ENCODE data around the gene PRKAG2.

Gene PRKAG2

GRCh38 chr7:151858456-151858855, 18.5 kb downstream of the PRKAG2 start:
- no peak overlapping the region for H3K18ac ChIP-seq (ENCODE audit: low read length)
- H3K4me3 ChIP-seq (ENCODE audit: low read length in 2 of 2) = no peak overlapping the region
- H2BK5ac ChIP-seq (ENCODE audit: low read length) = no peak overlapping the region
- H4K91ac ChIP-seq (ENCODE audit: low read depth, low read length, poor library complexity) = no peak overlapping the region
- no peaks in the 10 kb centered on the region for H3K36me3 ChIP-seq (replicated peaks in 1 of 2; ENCODE audit: control insufficient read depth in 2 of 2, insufficient read depth in 2 of 2, low read length in 2 of 2)
- no peak overlapping the region for H2BK120ac ChIP-seq (ENCODE audit: low read depth, low read length)
- no peak overlapping the region for H3K14ac ChIP-seq (ENCODE audit: low read length)
- no CpG with 5 or more reads among the region's 5 CpGs for WGBS, 2 donors (ENCODE audit: extremely low coverage in 2 of 2, insufficient read length in 2 of 2, insufficient replicate concordance in 1 of 2)
- no peak overlapping the region for H3K23ac ChIP-seq (ENCODE audit: low read depth, low read length, poor library complexity)
- H3K27ac ChIP-seq (replicated peaks; ENCODE audit: low read length) = no peak overlapping the region
- H3K79me1 ChIP-seq (ENCODE audit: low read depth, low read length) = no peaks in the 10 kb centered on the region
- H2BK15ac ChIP-seq (ENCODE audit: low read length) = no peak overlapping the region
- no peak overlapping the region for H2BK12ac ChIP-seq (ENCODE audit: low read length)
- no peak overlapping the region for H3K4me2 ChIP-seq (ENCODE audit: insufficient read depth, low read length, poor library complexity, severe bottlenecking)
- H3K9me3 ChIP-seq (replicated peaks in 1 of 2; ENCODE audit: control insufficient read depth in 2 of 2, insufficient read depth in 1 of 2, low read depth in 1 of 2, low read length in 2 of 2) = no peaks in the 10 kb centered on the region
- H2AK5ac ChIP-seq (ENCODE audit: low read depth, low read length) = no peak overlapping the region
- H3K9ac ChIP-seq (ENCODE audit: low read depth, low read length, poor library complexity) = no peak overlapping the region
- H3K27me3 ChIP-seq (ENCODE audit: control insufficient read depth in 3 of 3, insufficient read depth in 3 of 3, low read depth in 1 of 3, low read length in 3 of 3) = peaks cover 0 to 41% (median 0%) of the 10 kb centered on the region in 3 experiments
- no peak overlapping the region for H3K4ac ChIP-seq (ENCODE audit: low read length)
- no peak for DNase-seq (ENCODE audit: low spot score)
- H4K8ac ChIP-seq (ENCODE audit: low read depth, low read length) = no peak overlapping the region
- no peak overlapping the region for H2AFZ ChIP-seq (ENCODE audit: low read length)
- peaks cover 2 to 5% of the 10 kb centered on the region in 2 donors for H3K4me1 ChIP-seq (ENCODE audit: control insufficient read depth in 2 of 2, insufficient read depth in 1 of 2, low read depth in 1 of 2, low read length in 2 of 2)

DNA sequence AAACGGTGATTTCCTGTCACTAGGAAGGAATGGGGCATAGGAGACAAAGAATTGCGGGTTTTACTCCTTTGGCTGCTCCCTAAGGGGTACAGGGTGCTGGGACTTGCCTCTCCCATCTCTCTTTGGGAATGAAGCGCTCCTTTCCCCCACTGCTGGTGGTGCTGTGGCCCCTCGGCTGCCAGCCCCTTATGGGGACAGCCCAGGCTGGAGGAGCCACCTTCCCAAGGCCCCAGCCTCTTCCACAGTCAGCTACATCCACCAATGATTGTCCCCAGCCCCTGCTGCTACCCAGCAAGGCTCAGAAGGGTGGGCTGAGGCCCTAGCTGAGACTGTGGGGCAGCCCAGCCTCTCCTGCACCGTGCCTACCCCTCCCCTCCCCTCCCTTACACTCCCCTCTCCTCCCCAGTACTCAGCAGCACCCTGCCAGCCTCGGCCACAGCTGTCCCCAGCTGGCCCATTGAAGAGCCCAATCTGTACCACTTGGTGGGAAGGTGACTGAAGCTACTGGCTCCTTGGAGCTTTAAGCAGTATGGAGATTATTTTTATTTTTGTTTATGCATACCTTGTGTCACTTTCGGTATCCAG, 19.0 kb downstream of the PRKAG2 start:
- Histone ChIP-seq H2BK5ac (ENCODE audit: low read length) (no peak overlapping the region), H3K27ac (replicated peaks; ENCODE audit: low read length) (no peak overlapping the region), H2BK12ac (ENCODE audit: low read length) (no peak overlapping the region), H2AK5ac (ENCODE audit: low read depth, low read length) (no peak overlapping the region), H3K9me3 (replicated peaks in 1 of 2; ENCODE audit: control insufficient read depth in 2 of 2, insufficient read depth in 1 of 2, low read depth in 1 of 2, low read length in 2 of 2) (no peaks in the 10 kb centered on the region), H3K79me1 (ENCODE audit: low read depth, low read length) (no peaks in the 10 kb centered on the region), H3K18ac (ENCODE audit: low read length) (no peak overlapping the region), H4K91ac (ENCODE audit: low read depth, low read length, poor library complexity) (no peak overlapping the region), H3K4ac (ENCODE audit: low read length) (no peak overlapping the region), H2BK120ac (ENCODE audit: low read depth, low read length) (no peak overlapping the region), H4K8ac (ENCODE audit: low read depth, low read length) (no peak overlapping the region), H3K9ac (ENCODE audit: low read depth, low read length, poor library complexity) (no peak overlapping the region), H3K36me3 (replicated peaks in 1 of 2; ENCODE audit: control insufficient read depth in 2 of 2, insufficient read depth in 2 of 2, low read length in 2 of 2) (no peaks in the 10 kb centered on the region), H3K27me3 (ENCODE audit: control insufficient read depth in 3 of 3, insufficient read depth in 3 of 3, low read depth in 1 of 3, low read length in 3 of 3) (peaks cover 0 to 41% (median 0%) of the 10 kb centered on the region in 3 experiments), H3K23ac (ENCODE audit: low read depth, low read length, poor library complexity) (no peak overlapping the region), H3K4me2 (ENCODE audit: insufficient read depth, low read length, poor library complexity, severe bottlenecking) (no peak overlapping the region), H3K14ac (ENCODE audit: low read length) (no peak overlapping the region), H3K4me3 (ENCODE audit: low read length in 2 of 2) (no peak overlapping the region), H2AFZ (ENCODE audit: low read length) (no peak overlapping the region), H2BK15ac (ENCODE audit: low read length) (no peak overlapping the region), H3K4me1 (ENCODE audit: control insufficient read depth in 2 of 2, insufficient read depth in 1 of 2, low read depth in 1 of 2, low read length in 2 of 2) (peaks cover 2 to 5% of the 10 kb centered on the region in 2 donors)
- no peak for DNase-seq (ENCODE audit: low spot score)
- no CpG with 5 or more reads among the region's 7 CpGs for WGBS, 2 donors (ENCODE audit: extremely low coverage in 2 of 2, insufficient read length in 2 of 2, insufficient replicate concordance in 1 of 2)

DNA sequence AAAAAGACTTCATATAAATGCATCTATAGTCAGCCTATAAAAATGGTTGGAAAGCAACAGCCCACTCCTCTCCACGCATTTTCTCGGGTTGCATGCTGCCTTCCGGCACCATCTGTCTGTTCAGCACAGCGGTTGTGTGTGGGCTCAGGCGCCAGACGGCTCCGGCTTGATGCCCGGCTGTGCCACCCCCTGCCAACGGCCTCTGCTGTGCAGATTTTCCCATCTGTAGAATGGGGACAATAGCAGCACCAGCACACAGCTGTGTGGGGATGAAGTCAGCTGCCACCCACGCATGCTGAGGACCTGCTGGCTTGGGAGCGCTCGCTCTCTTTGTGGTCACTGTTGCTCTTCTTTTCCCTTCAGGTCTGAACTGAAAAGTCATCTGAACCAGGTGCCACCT, 19.5 kb downstream of the PRKAG2 start:
- H2BK120ac ChIP-seq (ENCODE audit: low read depth, low read length) = no peak overlapping the region
- H3K27me3 ChIP-seq (ENCODE audit: control insufficient read depth in 3 of 3, insufficient read depth in 3 of 3, low read depth in 1 of 3, low read length in 3 of 3) = peaks cover 0 to 41% (median 0%) of the 10 kb centered on the region in 3 experiments
- no peak overlapping the region for H3K23ac ChIP-seq (ENCODE audit: low read depth, low read length, poor library complexity)
- no peak overlapping the region for H3K18ac ChIP-seq (ENCODE audit: low read length)
- H4K91ac ChIP-seq (ENCODE audit: low read depth, low read length, poor library complexity) = no peak overlapping the region
- no peak overlapping the region for H2BK12ac ChIP-seq (ENCODE audit: low read length)
- H4K8ac ChIP-seq (ENCODE audit: low read depth, low read length) = no peak overlapping the region
- no peak overlapping the region for H2BK15ac ChIP-seq (ENCODE audit: low read length)
- no peak overlapping the region for H2AK5ac ChIP-seq (ENCODE audit: low read depth, low read length)
- H3K79me1 ChIP-seq (ENCODE audit: low read depth, low read length) = no peaks in the 10 kb centered on the region
- no peak overlapping the region for H3K14ac ChIP-seq (ENCODE audit: low read length)
- H3K9ac ChIP-seq (ENCODE audit: low read depth, low read length, poor library complexity) = no peak overlapping the region
- no peaks in the 10 kb centered on the region for H3K36me3 ChIP-seq (replicated peaks in 1 of 2; ENCODE audit: control insufficient read depth in 2 of 2, insufficient read depth in 2 of 2, low read length in 2 of 2)
- WGBS, 2 donors (ENCODE audit: extremely low coverage in 2 of 2, insufficient read length in 2 of 2, insufficient replicate concordance in 1 of 2) = no CpG with 5 or more reads among the region's 12 CpGs
- no peak for DNase-seq (ENCODE audit: low spot score)
- H3K4ac ChIP-seq (ENCODE audit: low read length) = no peak overlapping the region
- H3K9me3 ChIP-seq (replicated peaks in 1 of 2; ENCODE audit: control insufficient read depth in 2 of 2, insufficient read depth in 1 of 2, low read depth in 1 of 2, low read length in 2 of 2) = no peaks in the 10 kb centered on the region
- H2AFZ ChIP-seq (ENCODE audit: low read length) = no peak overlapping the region
- no peak overlapping the region for H3K27ac ChIP-seq (replicated peaks; ENCODE audit: low read length)
- H3K4me3 ChIP-seq (ENCODE audit: low read length in 2 of 2) = no peak overlapping the region
- H3K4me2 ChIP-seq (ENCODE audit: insufficient read depth, low read length, poor library complexity, severe bottlenecking) = no peak overlapping the region
- peaks cover 2 to 5% of the 10 kb centered on the region in 2 donors for H3K4me1 ChIP-seq (ENCODE audit: control insufficient read depth in 2 of 2, insufficient read depth in 1 of 2, low read depth in 1 of 2, low read length in 2 of 2)
- H2BK5ac ChIP-seq (ENCODE audit: low read length) = no peak overlapping the region

GRCh38 chr7:151856516-151856915, 20.4 kb downstream of the PRKAG2 start:
- Histone ChIP-seq H3K27ac (replicated peaks; ENCODE audit: low read length) (no peak overlapping the region), H3K18ac (ENCODE audit: low read length) (no peak overlapping the region), H3K36me3 (replicated peaks in 1 of 2; ENCODE audit: control insufficient read depth in 2 of 2, insufficient read depth in 2 of 2, low read length in 2 of 2) (no peaks in the 10 kb centered on the region), H3K4ac (ENCODE audit: low read length) (no peak overlapping the region), H2BK5ac (ENCODE audit: low read length) (no peak overlapping the region), H3K4me3 (ENCODE audit: low read length in 2 of 2) (no peak overlapping the region), H3K4me2 (ENCODE audit: insufficient read depth, low read length, poor library complexity, severe bottlenecking) (no peak overlapping the region), H3K9me3 (replicated peaks in 1 of 2; ENCODE audit: control insufficient read depth in 2 of 2, insufficient read depth in 1 of 2, low read depth in 1 of 2, low read length in 2 of 2) (no peaks in the 10 kb centered on the region), H2BK12ac (ENCODE audit: low read length) (no peak overlapping the region), H4K8ac (ENCODE audit: low read depth, low read length) (no peak overlapping the region), H2AK5ac (ENCODE audit: low read depth, low read length) (no peak overlapping the region), H4K91ac (ENCODE audit: low read depth, low read length, poor library complexity) (no peak overlapping the region), H3K14ac (ENCODE audit: low read length) (no peak overlapping the region), H3K4me1 (ENCODE audit: control insufficient read depth in 2 of 2, insufficient read depth in 1 of 2, low read depth in 1 of 2, low read length in 2 of 2) (peaks cover 2 to 5% of the 10 kb centered on the region in 2 donors), H3K9ac (ENCODE audit: low read depth, low read length, poor library complexity) (no peak overlapping the region), H2AFZ (ENCODE audit: low read length) (no peak overlapping the region), H3K79me1 (ENCODE audit: low read depth, low read length) (no peaks in the 10 kb centered on the region), H2BK15ac (ENCODE audit: low read length) (no peak overlapping the region), H3K27me3 (ENCODE audit: control insufficient read depth in 3 of 3, insufficient read depth in 3 of 3, low read depth in 1 of 3, low read length in 3 of 3) (peaks cover 0 to 38% (median 0%) of the 10 kb centered on the region in 3 experiments), H2BK120ac (ENCODE audit: low read depth, low read length) (no peak overlapping the region), H3K23ac (ENCODE audit: low read depth, low read length, poor library complexity) (no peak overlapping the region)
- no peak for DNase-seq (ENCODE audit: low spot score)
- WGBS, 2 donors (ENCODE audit: extremely low coverage in 2 of 2, insufficient read length in 2 of 2, insufficient replicate concordance in 1 of 2) = no CpG with 5 or more reads among the region's 16 CpGs
